Measurements from ENCODE around the gene UCKL1.
"Not testable (repeated sequence)": the region's sequence is repeated elsewhere in the genome, so short reads cannot be mapped to it uniquely, and the experiment has no call there.

UCKL1 gene

DNA sequence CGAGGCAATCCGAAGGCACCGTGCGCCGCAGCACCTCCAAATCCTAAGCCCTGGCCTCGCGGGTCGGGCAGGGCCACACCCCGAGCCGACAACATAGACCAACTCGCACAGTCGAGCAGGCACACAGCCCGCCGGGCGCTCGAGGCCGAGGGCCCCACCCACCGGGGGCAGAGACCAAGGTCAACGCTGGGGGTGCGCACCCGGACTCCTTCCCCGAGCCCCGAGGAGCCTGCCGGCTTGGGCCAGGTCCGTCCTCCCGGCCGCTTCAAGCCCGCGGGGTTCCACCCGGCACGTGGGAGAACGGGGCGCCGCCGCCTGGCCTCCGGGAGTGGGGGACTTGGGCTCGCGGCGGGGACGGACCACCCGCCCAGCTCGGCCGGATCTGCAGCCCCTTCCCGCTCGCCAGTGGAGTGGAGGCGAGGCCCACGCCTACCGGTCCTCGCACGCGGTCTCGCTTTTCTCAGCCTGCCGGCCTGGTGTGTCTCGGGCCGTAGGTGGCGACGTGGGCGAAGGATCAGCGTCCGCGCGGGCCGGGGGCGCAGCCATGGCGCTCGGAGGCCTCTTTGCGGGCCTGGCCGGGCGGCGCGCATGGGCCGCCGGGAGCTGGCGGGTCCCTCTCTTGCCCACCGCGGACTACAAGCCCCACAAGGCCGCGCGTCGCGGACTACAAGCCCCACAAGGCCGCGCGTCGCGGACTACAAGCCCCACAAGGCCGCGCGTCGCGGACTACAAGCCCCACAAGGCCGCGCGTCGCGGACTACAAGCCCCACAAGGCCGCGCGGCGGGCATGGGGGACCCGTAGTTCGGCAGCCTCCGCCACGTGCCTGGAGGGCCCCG is at the start of gene UCKL1:
Gene UCKL1 (minus strand): TSS at position 590 of the 837 bp plus-strand sequence. CDS start 44 bp downstream, at position 546.
- peak; percentile 90 for DNase-seq (ENCODE audit: low spot score)

DNA sequence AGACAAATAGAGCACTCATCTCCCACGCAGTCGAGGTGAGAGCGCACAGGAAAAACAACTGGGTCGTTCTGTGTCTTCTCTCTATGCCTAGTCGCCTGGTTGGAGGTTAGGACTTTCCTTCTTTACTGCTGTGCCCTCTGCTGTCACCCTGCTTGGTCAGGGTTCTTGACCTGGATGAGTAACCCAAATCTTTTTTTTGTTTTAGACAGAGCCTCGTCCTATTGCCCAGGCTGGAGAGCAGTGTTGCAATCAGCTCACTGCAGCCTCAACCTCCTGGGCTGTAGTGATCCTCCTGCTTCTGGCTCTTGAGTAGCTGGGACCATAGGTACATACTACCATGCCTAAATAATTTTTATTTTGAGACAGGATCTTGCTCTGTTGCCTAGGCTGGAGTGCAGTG is 49.2 kb upstream of the UCKL1 start:
- DNase-seq (ENCODE audit: low spot score) = no peak

DNA sequence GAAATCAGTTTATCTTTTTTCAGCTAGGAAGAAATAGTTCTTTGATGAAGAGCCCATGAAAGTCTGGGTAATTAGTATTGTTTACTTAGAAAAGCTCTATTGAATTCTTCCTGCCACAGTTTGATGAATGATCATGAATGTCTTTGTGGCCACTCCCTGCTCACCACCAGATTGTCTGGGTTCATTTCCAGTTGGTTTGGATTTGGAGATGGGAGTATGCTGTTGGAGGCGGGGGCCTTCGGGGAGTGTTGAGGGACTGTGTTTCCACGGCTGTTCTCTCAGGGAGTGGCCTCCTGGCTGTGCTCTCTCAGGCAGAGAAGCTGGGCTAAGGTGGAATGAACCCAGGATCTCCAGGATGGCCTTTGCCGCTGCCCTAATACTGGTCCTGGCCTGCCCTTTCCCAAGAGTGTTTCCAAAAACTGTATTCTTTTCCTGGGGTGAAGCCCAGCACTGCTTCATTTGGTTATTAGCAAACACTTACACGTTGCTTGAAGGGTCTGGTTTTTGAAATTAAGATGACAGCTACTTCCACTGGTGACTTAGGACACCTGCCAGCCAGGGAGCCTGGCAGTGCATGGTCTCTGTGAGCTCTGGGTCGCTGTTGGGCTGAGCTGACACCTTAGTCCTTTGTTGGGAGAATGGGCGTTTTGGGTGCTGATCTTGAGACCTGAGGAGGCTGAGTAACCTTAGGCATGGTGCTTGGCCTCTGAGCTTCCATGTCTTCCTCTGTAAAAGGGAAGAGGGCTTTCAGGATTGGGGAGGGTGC is 47.9 kb upstream of the UCKL1 start:
- no peak for DNase-seq (ENCODE audit: low spot score)

DNA sequence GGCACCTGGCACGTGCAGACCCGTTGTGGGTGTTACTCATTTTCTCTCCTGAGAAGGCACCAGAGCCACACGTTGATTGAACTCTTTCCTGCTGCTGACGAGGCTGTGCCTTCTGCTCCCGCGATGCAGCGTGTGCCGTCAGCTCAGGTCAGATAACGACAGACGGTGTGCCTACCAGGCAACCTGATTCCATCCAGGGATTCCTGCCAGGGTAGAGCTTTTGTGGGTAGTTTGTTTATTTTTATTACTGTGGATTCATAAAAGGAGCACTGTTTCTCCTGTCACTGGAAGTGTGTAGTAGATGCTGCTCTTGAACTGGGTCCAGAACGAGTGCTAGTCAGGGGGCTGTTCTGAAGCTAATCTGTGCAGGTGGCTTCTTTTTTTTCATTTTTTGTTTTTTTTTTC is 45.4 kb upstream of the UCKL1 start:
- no peak for DNase-seq (ENCODE audit: low spot score)

DNA sequence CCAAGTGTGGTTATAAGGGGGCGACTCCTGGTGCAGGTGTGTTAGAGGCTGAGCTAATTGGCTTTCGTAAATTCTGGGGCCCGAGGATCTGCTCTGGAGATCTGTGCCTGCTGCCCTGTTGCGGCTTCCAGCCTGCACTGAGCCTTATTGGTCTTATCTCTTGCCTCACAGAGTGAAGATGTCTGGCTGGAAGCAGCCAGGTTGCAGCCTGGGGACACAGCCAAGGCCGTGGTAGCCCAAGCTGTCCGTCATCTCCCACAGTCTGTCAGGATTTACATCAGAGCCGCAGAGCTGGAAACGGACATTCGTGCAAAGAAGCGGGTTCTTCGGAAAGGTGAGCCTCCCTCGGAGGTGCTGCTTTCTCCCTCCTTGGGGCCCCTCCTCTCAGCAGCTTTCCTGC is 44.7 kb upstream of the UCKL1 start:
- no peak for DNase-seq (ENCODE audit: low spot score)

DNA sequence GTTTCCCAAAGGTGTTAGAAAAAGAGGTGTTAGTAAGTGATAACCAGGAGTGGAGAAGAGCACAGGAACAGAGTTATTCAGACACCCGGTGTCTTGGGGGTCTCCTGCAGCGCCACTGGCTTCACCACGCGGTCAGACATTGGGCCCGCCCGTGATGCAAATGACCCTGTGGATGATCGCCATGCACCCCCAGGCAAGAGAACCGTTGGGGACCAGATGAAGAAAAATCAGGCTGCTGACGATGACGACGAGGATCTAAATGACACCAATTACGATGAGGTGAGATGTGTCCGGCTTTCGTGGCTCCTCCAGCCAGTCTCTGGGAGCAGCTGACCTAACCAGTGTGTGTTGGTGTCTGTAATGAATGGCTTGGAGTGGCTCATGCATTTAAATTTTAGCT is 26.7 kb upstream of the UCKL1 start:
- DNase-seq (ENCODE audit: low spot score) = no peak

DNA sequence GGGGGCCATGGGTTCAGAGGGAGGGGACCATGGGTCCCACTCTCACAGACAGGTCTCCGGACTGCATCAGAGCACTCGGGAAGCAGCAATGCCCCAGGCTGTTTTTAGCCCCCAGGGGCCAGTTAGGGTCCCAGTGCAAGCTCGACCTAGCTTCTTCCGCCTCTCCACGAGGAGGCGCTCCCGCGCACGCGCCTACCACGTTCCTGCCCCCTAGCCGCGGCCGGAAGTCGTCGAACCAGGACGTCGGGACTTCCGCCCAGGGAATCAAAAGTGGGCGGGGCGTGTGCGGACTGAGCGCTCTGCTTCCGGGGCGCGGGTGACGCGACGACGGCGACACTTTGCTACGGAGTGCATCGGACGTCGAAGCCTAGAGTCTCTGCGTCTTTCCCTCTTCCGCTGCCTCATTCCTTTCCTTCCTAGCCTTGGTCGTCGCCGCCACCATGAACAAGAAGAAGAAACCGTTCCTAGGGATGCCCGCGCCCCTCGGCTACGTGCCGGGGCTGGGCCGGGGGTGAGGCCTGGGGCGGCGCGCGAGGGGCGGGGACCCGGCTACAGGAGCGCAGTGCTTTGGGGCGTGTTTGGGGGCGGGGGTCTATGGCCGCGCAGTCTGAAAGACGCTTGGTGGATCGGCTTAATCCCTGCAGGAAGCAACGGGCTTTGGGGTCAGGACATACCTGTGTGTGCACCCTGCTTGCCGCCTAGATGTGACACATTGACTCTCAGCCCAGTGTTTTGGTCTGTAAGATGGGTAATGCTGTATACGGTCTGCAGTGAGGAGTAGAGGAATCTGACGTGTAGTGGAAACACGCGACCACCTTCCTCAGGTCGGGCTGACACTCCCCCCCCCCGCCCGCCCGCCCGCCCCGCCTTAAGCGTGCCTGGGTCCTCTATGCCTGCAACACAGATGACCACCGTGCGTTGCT is 24.9 kb upstream of the UCKL1 start, which contains the start of gene PRPF6:
Gene PRPF6 (plus strand): TSS at position 327 of the 923 bp plus-strand sequence. CDS start 114 bp downstream, at position 441.
- peak; percentile 97 for DNase-seq (ENCODE audit: low spot score)

DNA sequence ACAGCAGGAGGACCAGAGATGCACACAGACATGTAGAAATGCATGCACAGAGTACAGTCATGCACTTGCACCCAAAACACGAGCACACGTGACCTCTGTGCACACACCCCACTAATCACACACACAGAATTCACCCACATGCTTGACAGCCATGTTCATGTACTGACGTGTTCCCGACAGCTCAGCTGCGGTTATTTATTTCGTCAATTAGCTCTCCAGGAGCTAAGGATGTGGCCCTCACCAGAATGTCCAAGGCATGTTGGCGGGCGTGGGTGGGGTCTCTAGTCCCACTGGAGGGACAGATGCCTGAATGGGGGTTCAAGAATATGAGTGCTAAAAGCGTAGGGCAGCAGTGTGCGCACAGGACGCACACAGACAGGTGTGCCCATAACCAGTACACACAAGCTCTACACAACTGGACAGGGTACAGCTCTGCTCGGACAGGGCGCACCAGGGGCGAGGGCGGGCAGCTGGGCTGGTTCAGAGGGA is 24.1 kb upstream of the UCKL1 start:
- peak; percentile 20 for DNase-seq (ENCODE audit: low spot score)

DNA sequence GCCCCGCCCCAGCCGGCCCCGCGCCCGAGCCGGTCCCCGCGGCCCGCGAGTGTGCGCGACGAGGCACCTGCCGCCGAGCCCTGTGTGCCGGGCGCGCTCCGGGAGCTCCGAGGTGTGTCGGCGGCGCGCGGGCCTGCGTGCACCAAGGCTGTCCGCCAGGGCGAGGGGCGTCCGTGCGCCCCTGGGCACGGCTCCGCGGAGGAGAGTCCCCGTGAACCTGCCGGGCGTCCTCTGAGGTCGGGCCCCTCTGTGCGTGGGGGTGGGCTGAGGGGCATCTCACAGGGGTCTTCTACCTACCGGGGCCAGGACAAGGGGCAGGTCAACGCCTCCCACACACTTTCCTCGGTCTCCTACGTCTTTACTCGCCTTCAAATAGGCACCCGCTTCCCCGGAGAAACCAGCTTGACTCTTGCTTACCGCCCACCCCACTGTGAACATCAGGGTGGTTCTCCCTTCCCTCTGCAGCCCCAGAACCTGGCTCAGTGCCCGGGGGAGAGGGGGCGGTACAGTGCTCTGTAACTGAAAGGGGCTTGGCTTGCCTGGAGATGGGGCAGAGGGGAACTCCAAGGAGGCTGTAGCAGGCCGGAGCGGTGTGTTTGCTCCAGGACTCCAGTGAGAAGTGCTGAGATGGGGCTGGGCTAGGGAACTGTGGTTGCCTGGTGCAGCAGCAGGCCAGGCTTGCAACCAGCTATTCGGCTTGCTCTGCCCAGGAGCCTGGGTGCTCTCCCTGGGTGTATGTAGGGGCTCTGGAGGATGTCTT is 23.5 kb upstream of the UCKL1 start, which contains the start of gene SAMD10:
Gene SAMD10 (minus strand): TSS at position 86 of the 760 bp plus-strand sequence. CDS start 175 bp downstream, outside the sequence.
- DNase-seq (ENCODE audit: low spot score) = no peak

DNA sequence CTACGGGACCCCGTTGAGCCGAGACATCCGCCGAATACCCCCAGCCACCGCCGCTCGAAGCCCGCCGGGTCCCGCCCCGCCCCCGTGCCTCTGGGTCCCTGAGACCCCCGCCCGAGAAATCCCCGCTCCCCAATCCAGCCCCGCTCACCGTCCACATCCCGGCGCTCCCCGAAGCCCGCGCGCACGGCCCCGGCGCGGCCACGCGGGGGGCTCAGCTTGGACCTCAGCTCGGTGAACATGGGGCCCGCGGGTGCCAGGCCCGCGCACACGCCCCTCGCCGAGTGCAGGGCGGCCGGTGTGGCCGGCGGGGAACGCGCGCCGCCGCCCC is 23.0 kb upstream of the UCKL1 start:
- no peak for DNase-seq (ENCODE audit: low spot score)

DNA sequence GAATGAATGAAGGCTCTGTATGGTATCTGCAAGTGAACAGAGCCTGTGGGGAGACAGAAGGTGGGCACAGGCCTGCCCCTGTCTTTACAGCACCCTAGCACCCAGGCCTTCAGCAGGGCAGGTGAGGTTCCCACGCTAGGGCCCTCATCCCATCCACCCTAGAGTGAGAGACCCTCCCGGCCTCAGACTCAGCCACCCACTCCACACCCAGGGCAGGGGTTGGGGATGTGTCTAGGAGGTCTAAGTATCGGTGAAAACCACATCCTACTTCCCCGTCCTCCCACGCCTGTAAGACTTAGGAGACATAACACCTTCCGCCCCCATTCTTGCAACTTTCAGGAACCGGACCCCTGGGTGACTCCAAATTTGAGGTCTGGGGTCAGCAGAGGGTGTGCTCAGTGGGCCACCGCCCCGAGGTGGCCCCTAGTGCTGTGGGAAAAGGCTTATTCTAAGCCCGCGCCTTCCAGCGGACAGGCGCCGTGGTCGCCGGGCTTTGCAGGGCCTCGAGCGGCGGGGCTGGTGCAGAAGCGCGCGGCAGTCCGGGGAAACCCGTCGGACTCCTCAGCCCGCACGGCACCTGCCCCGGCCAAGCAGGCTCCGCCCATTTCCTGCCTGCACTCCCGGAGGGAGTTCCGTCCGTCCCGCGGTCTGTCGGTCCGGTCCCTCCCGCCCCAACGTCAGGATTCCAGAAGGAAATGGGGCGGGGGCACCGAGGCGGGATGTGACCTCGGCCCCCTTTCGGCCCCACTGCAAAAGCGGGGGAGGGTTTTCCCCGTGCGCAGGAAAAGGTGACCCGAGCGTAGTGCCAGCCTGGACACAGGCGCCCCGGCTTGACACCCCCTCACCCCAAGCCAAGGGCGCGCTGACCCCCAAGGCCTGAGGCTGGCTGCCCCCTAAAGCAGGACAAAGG is 22.4 kb upstream of the UCKL1 start:
- no peak for DNase-seq (ENCODE audit: low spot score)

DNA sequence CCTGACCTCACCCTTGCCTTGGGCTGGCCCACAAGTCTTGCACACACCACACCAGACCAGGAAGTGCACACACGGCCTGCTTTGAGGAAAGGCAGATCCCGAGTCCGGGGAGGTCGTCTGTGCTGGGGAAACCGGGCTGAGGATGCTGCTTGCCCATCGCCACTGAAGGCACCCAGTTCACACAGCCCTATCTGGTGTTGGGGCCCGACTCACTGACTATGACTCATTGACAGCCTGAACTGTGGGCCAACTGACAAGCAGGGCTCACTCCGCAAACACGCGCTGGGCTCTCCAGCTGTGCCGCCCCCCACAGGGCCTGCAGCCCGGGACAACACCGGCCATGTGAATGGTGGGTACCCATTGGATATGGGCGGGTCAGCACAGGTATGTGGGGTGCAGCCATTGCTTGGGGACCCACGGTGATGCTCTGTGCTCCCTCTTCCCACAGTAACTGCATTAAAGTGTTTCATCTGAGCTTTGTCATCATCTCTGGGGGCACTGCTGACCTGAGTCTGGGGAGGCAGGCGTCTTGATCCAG is 21.6 kb upstream of the UCKL1 start:
- no peak for DNase-seq (ENCODE audit: low spot score)

DNA sequence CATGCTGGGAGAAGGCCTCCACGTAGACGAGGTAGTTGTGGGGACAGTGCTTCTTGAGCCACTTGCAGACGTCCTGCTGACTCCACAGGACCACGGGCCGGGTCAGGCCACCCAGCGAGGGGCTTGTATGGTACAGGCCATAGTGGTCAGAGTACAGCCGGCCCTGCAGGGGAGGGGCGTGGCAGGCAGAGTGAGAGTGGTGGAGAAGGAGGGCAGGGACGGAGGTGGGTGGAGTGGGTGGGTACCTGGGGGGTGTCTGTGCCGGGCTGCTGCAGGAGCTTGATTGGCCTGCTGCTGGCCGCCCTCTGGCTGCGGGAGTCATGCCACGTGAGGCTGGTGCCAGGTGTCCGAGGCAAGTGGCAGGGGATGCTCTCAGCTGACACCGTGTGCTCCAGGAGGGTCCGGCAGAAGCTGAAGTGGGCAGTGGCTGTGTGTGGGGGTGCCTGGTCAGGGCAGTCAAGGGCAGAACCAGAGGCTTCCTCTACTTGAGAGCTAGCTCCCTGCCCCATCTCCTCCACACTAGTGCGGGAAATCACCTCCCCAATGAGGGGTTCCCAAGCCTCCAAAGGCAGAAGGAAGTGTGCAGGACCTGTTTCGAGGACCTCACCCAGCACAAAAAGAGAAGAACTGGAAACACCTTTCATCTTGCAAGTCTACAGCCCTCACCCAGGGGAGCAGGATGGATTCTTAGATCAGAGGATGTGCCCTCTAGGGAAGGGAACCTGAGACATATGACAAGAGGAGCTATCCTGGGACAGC is 20.9 kb upstream of the UCKL1 start:
- DNase-seq (ENCODE audit: low spot score) = no peak

DNA sequence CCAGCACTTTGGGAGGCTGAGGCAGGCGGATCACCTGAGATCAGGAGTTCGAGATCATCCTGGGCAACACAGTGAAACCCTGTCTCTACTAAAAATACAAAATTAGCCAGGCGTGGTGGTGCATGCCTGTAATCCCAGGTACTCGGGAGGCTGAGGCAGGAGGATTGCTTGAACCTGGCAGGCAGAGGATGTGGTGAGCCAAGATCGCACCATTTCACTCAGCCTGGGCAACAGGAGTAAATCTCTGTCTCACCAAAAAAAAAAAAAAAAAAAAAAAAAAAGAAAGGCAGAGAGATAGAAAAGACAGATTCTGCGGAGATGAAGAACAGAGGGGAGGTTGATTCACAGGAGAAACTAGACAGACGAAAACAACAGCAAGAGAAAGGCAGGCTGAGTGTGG is 20.3 kb upstream of the UCKL1 start:
- not testable (repeated sequence) for DNase-seq (ENCODE audit: low spot score)

DNA sequence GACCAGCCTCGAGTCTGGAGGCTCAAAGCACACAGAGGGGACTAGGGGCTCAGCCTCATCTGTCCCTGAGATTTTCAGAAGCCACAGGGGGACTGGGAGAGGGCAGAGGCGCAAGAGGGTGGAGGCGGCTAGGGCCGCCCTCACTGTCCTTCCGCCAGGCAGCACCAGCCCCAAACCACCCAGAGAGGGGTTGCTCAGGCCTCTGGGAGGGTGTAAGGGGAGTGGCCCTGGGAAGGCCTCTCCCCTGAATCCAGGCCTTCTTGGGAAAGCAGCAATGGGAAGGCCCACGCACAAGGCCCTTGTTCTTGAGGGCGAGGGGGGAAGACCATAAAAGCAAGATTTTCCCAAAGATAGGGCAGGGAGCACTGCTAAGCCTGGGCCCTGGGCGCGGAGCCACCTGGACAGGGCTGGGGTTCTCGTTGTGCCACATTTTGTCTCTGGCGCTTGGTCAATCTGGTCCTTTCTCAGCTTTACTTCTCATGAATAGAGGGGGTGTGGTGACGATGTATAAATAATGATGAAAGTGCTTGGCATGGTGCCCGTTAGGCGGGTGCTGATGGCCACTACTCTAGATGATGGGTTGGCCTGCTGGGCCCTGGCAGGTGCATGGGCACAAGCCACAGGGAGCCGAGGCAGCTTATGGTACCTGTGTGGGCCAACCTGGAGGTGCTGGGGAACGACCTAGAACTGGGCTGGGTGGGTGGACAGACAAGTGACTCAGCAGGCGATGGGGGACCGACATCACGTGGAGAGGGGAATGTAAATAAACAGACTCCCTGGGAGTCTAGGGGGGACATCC is 18.4 kb upstream of the UCKL1 start:
- DNase-seq (ENCODE audit: low spot score) = no peak

DNA sequence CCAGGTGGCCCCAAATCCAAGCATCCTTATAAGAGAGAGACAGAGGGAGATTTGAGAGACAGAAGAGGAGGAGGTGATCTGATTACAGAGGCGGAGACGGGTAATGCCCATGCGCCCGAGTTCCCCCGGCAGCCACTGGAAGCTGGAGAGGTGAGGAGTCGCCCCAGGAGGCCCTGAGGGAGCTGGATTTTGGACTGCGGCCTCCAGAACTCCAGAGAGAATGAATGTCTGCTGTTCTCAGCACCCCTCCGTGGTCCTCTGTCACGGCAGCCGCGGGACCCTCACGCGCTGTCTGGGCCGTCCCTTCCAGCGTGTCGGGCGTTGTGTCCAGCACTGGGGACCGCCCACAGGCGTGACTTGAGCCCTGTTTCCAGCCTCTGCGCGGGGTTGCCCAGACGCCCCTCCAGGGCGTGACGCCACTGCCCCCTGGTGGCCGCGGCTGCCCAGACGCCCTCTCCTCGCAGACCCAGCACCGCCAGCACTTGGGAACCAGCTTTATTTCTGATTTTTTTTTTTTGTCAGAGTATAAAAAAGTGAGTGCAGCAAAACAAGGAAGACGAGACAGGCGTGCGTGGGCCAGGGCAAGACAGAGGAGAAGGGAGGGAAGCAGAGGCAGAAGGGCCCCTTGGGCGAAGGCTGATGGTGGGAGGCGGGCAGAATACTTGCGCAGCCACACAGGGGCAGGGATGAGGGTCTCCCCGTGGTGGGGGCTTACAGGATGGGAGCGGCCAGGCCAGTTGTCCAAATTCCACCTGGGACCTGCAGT is 17.6 kb upstream of the UCKL1 start:
- DNase-seq (ENCODE audit: low spot score) = peak; percentile 74

DNA sequence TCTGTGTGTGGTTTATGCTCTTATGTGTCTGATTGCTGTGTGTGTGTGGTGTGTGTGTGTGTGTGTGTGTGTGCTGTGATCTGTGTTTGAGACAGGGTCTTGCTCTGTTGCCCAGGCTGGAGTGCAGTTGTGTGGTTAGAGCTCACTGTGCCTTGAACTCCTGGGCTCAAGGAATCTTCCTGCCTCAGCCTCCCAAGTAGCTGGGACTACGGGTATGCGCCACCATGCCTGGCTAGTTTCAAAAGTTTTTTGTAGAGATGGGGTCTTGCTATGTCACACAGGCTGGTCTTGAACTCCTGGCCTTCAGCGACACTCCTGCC is 16.9 kb upstream of the UCKL1 start:
- DNase-seq (ENCODE audit: low spot score) = no peak

Data from hematopoietic multipotent progenitor cell treated with erythropoietin and hydrocortisone succinate and interleukin-3 and kit ligand, for 17 days (in vitro differentiated cells).